Uterus (tissue), 4 donors: ENCODE data around the gene HDHD3. TPM values are rescaled to one million over a fixed set of nuclear protein-coding genes. Genes with fewer than 3 reads are reported as not detected.

ENCODE experiments used
- DNase-seq, 2 donors: peaks; one replicate each; pipeline ENCODE4 v3.0.0-alpha.2; 2019 to 2020
- H3K27ac ChIP-seq, 2 donors: fragments of 200-600 bp; sonication (generic); 1 replicate in 1 of 2; 2 replicates in 1 of 2; pipeline ENCODE4 v1.5.1; 2016 to 2018
- H3K27me3 ChIP-seq, 2 donors: fragments of 200-600 bp; sonication (generic); one replicate each; pipeline ENCODE4 v1.5.1; 2018 to 2019; ENCODE audit warnings: control low read depth in 1 of 2
- H3K36me3 ChIP-seq, 2 donors: fragments of 200-600 bp; sonication (generic); one replicate each; pipeline ENCODE4 v1.5.1; 2019; ENCODE audit warnings: control low read depth in 1 of 2
- H3K4me1 ChIP-seq, 2 donors: fragments of 200-600 bp; sonication (generic); one replicate each; pipeline ENCODE4 v1.5.1; 2018 to 2019; ENCODE audit warnings: control low read depth in 1 of 2
- H3K4me3 ChIP-seq, 2 donors: fragments of 200-600 bp; sonication (generic); 1 replicate in 1 of 2; 2 replicates in 1 of 2; pipeline ENCODE4 v1.5.1; 2018 to 2019; ENCODE audit warnings: mild to moderate bottlenecking in 1 of 2
- H3K9me3 ChIP-seq, 2 donors: fragments of 200-600 bp; sonication (generic); one replicate each; pipeline ENCODE4 v1.5.1; 2019; ENCODE audit warnings: control low read depth in 1 of 2
- POLR2A ChIP-seq, 2 donors: fragments of 450-650 bp; IDR thresholded peaks; one replicate each; pipeline ENCODE4 v1.6.1; 2016; ENCODE audit warnings: antibody characterized with exemption in 2 of 2, mild to moderate bottlenecking in 1 of 2, moderate library complexity in 1 of 2
- intact Hi-C: fragments of 100-400 bp; cut with DNase I; formaldehyde crosslinking; loops from one replicate; pipeline ENCODE4 v1.15.1; 2023; ENCODE audit warnings: low total_unique reads
- total RNA-seq, 4 donors: library from RNA; depleted of rRNA in 3 of 4; stranded (reverse); fragments of >200 nt in 3 of 4; gene quantifications; one replicate each; pipeline versions ENCODE4 v1.1.0 to v1.2.4, GENCODE V29; 2014 to 2023
- TF ChIP-seq, protein P1 (sequence below), 4 experiments: fragments of 200-600 bp in 2 of 4; fragments of 450-650 bp in 2 of 4; sonication (generic) in 2 of 4; IDR thresholded peaks; one replicate each; pipeline ENCODE4 v1.5.1; 2016 to 2019; ENCODE audit warnings: antibody characterized with exemption in 4 of 4, mild to moderate bottlenecking in 2 of 4, moderate library complexity in 1 of 4
- donor health status: DM: yes; HTN: yes; CAD: no.

HDHD3 gene
- total RNA-seq, 4 donors from 2014 or later = 10.5 to 36.8 (median 20.4) TPM

DNA sequence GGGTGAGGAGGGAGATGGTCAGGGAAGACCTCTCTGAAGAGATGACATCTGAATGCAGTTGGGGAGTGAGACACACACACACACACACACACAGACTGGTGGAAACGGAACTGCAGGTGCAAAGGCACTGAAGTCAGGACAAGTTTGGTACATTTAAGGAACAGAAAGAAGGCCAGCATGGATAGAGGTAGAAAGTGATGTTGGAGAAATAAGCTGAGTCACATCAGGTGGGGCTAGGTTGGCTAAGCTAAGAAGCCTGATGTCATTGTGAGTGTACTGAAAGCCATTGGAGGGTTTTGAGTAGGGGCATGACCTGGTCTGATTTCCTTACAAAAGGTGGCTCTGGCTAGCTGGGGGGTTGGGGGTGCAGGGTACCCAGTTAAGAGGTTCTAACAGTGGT, 24.4 kb downstream of the HDHD3 start:
- Histone ChIP-seq H3K27ac (no peak overlapping the region), H3K4me3 (no peak overlapping the region), H3K4me1 (peaks cover 0 to 10% of the 10 kb centered on the region in 2 donors), H3K9me3 (no peaks in the 10 kb centered on the region), H3K27me3 (peaks cover 3 to 14% of the 10 kb centered on the region in 2 donors), H3K36me3 (no peaks in the 10 kb centered on the region)
- intact Hi-C loops = no loop called here
- no peak for DNase-seq
- TF ChIP-seq, protein P1, sequence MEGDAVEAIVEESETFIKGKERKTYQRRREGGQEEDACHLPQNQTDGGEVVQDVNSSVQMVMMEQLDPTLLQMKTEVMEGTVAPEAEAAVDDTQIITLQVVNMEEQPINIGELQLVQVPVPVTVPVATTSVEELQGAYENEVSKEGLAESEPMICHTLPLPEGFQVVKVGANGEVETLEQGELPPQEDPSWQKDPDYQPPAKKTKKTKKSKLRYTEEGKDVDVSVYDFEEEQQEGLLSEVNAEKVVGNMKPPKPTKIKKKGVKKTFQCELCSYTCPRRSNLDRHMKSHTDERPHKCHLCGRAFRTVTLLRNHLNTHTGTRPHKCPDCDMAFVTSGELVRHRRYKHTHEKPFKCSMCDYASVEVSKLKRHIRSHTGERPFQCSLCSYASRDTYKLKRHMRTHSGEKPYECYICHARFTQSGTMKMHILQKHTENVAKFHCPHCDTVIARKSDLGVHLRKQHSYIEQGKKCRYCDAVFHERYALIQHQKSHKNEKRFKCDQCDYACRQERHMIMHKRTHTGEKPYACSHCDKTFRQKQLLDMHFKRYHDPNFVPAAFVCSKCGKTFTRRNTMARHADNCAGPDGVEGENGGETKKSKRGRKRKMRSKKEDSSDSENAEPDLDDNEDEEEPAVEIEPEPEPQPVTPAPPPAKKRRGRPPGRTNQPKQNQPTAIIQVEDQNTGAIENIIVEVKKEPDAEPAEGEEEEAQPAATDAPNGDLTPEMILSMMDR (IDR thresholded peaks at IDR 0.05) = no peak
- no peak for TF ChIP-seq POLR2A (IDR thresholded peaks at IDR 0.05)

DNA sequence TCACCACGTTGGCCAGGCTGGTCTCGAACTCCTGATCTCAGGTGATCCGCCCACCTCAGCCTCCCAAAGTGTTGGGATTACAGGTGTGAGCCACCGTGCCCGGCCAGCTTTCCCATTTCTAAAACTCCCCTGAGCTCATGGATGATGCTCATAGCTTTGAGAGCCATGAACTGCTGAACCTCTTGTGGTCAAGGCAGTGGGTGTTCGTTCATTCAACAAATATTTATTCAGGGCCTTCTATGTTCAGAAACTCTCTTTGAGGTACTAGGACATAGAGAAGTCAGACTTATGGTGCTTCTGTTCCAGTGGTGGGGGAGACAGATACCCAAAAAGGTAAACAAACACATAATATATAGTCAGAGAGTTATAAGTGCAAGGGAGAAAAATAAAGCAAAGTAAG, 24.8 kb downstream of the HDHD3 start:
- Histone ChIP-seq H3K9me3 (no peaks in the 10 kb centered on the region), H3K27ac (no peak overlapping the region), H3K4me1 (peaks cover 0 to 10% of the 10 kb centered on the region in 2 donors), H3K36me3 (no peaks in the 10 kb centered on the region), H3K27me3 (peaks cover 3 to 14% of the 10 kb centered on the region in 2 donors), H3K4me3 (no peak overlapping the region)
- TF ChIP-seq, protein P1 (IDR thresholded peaks at IDR 0.05) = no peak
- no peak for TF ChIP-seq POLR2A (IDR thresholded peaks at IDR 0.05)
- no peak for DNase-seq
- intact Hi-C loops = no loop called here

DNA sequence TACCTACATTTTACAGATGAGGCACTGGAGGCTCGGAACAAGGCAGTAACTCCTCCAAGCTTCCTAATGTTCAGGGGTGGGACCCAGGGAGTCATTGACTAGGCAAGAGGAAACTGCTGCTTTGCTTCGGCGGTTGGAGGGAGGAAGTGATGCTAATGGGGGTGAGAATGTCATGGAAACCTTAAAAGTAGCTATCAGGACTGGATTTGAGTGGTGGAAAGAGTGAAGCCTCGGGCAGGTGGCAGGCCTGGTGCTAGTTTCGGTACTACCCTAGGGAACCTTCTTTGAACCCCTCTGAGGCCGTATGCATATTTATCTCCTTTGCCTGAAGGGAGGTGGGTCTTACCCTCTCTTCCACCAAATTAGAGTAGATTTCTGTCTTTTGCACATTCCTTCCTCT, 25.8 kb downstream of the HDHD3 start:
- intact Hi-C loops = no loop called here
- Histone ChIP-seq H3K4me1 (peaks cover 0 to 10% of the 10 kb centered on the region in 2 donors), H3K27me3 (peaks cover 3 to 14% of the 10 kb centered on the region in 2 donors), H3K36me3 (no peaks in the 10 kb centered on the region), H3K4me3 (no peak overlapping the region), H3K9me3 (no peaks in the 10 kb centered on the region), H3K27ac (no peak overlapping the region)
- DNase-seq = no peak
- TF ChIP-seq, protein P1 (IDR thresholded peaks at IDR 0.05) = no peak
- no peak for TF ChIP-seq POLR2A (IDR thresholded peaks at IDR 0.05)

DNA sequence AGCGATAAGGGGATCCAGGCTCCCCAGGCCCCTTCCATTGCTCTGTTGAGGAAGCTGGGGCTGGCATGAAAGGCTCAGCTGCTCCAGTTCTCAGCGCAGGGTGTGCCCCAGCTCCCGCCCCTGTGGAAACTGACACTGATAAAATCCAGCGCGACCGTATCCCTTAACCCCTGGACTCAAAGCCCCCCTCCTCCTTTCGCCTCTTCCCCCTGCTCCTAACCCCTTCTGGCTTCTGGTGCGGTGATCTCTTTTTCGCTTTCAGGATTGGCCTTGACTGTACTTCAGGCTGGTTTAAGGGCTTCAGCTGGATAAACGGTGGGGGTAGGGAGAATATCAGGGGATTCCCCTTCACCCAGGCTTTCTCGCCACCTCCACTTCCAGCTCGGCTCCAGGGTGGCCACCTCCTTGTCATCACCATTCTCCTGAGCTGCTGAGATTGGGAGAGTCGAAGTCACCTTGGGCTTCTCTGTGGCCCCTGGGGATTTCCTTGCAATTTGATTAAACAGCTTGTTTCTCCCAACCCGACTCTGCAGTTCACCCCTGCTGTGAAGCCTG, 26.6 kb downstream of the HDHD3 start:
- intact Hi-C loops = no loop called here
- no peak for DNase-seq
- no peaks in the 10 kb centered on the region for H3K36me3 ChIP-seq
- H3K4me3 ChIP-seq = no peak overlapping the region
- TF ChIP-seq, protein P1 (IDR thresholded peaks at IDR 0.05) = no peak
- H3K4me1 ChIP-seq = peaks cover 0 to 10% of the 10 kb centered on the region in 2 donors
- peaks cover 3 to 14% of the 10 kb centered on the region in 2 donors for H3K27me3 ChIP-seq
- H3K9me3 ChIP-seq = no peaks in the 10 kb centered on the region
- no peak overlapping the region for H3K27ac ChIP-seq

DNA sequence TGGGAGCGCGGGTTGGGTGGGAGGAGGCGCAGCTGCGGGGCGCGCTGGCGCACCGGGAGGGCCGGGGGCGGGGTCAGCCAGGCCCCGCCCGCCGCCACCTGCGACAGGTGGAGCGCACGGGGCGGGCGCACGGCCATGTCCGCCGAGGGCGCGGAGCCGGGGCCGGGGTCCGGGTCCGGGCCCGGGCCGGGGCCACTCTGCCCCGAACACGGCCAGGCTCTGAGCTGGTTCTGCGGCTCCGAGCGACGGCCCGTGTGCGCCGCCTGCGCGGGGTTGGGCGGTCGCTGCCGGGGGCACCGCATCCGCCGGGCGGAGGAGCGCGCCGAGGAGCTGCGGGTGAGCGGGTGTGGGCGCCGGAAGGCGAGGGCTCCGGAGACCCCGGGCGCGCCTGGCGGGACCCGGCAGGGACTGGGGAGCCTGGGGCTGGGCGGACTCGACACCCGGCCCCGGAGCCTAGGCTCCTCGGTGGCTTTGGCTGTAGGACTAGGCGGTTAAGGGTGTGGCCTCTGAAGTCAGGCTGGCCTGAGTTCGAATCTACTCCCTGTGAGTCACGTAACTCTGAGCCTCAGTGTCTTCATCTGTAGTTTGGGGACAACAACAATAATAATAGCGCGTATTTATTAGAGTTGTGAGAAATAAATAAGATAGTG, 27.2 kb downstream of the HDHD3 start, which contains the start of gene BSPRY:
Gene BSPRY (plus strand): TSS at position 97 of the 650 bp plus-strand sequence. CDS start 39 bp downstream, at position 136.
- intact Hi-C loops = no loop called here
- peaks cover 0 to 10% of the 10 kb centered on the region in 2 donors for H3K4me1 ChIP-seq
- no peak for DNase-seq
- no peak within 1 kb of the TSS for H3K27ac ChIP-seq
- TF ChIP-seq, protein P1 (IDR thresholded peaks at IDR 0.05) = no peak
- TF ChIP-seq POLR2A (IDR thresholded peaks at IDR 0.05) = peak in 1 of 2 donors; percentile 19
- H3K27me3 ChIP-seq = peaks cover 3 to 14% of the 10 kb centered on the region in 2 donors
- peak within 1 kb of the TSS in 1 of 2 donors; percentile 28 for H3K4me3 ChIP-seq
- H3K36me3 ChIP-seq = no peaks in the 10 kb centered on the region
- no peaks in the 10 kb centered on the region for H3K9me3 ChIP-seq
